ENCODE results near the gene C3orf22.
"Not testable (repeated sequence)": the region's sequence is repeated elsewhere in the genome, so short reads cannot be mapped to it uniquely, and the experiment has no call there.

C3orf22 gene
- total RNA-seq: 0 reads per million in 3 donors

- Histone ChIP-seq H3K9me3 (ENCODE audit: control insufficient read depth, low read length) (no peaks in the 10 kb centered on the region), H3K4me1 (ENCODE audit: control insufficient read depth, insufficient read depth, low read length, poor library complexity, severe bottlenecking) (no peaks in the 10 kb centered on the region), H3K27ac (ENCODE audit: insufficient read depth, low read length, poor library complexity, severe bottlenecking) (no peak within 1 kb of the TSS), H3K36me3 (ENCODE audit: control insufficient read depth, insufficient read depth, low read length) (no peaks in the 10 kb centered on the region), H3K4me3 (ENCODE audit: insufficient read depth, low read depth, low read length, poor library complexity, severe bottlenecking) (no peak within 1 kb of the TSS), H3K27me3 (replicated peaks; ENCODE audit: control insufficient read depth, insufficient read depth, low read length, poor library complexity, severe bottlenecking) (no peaks in the 10 kb centered on the region)
- no peak for DNase-seq
Measured at GRCh38 chr3:126558336-126559071, at the start of gene C3orf22. C3orf22 (minus strand) TSS chr3:126558932; CDS start chr3:126553390, 5,542 bp downstream.

- no peak overlapping the region for H3K4me3 ChIP-seq (ENCODE audit: insufficient read depth, low read depth, low read length, poor library complexity, severe bottlenecking)
- no peaks in the 10 kb centered on the region for H3K4me1 ChIP-seq (ENCODE audit: control insufficient read depth, insufficient read depth, low read length, poor library complexity, severe bottlenecking)
- H3K27ac ChIP-seq (ENCODE audit: insufficient read depth, low read length, poor library complexity, severe bottlenecking): no peak overlapping the region
- no peaks in the 10 kb centered on the region for H3K9me3 ChIP-seq (ENCODE audit: control insufficient read depth, low read length)
- no peaks in the 10 kb centered on the region for H3K36me3 ChIP-seq (ENCODE audit: control insufficient read depth, insufficient read depth, low read length)
- DNase-seq: no peak
- H3K27me3 ChIP-seq (replicated peaks; ENCODE audit: control insufficient read depth, insufficient read depth, low read length, poor library complexity, severe bottlenecking): no peaks in the 10 kb centered on the region
Measured at GRCh38 chr3:126607214-126607908, 48.6 kb upstream of the C3orf22 start.

GRCh38 chr3:126606001-126606400, 47.3 kb upstream of the C3orf22 start:
- no peak for DNase-seq
- H3K4me3 ChIP-seq (ENCODE audit: insufficient read depth, low read depth, low read length, poor library complexity, severe bottlenecking): no peak overlapping the region
- no peaks in the 10 kb centered on the region for H3K9me3 ChIP-seq (ENCODE audit: control insufficient read depth, low read length)
- H3K36me3 ChIP-seq (ENCODE audit: control insufficient read depth, insufficient read depth, low read length): no peaks in the 10 kb centered on the region
- no peaks in the 10 kb centered on the region for H3K4me1 ChIP-seq (ENCODE audit: control insufficient read depth, insufficient read depth, low read length, poor library complexity, severe bottlenecking)
- H3K27me3 ChIP-seq (replicated peaks; ENCODE audit: control insufficient read depth, insufficient read depth, low read length, poor library complexity, severe bottlenecking): no peaks in the 10 kb centered on the region
- H3K27ac ChIP-seq (ENCODE audit: insufficient read depth, low read length, poor library complexity, severe bottlenecking): no peak overlapping the region

GRCh38 chr3:126604691-126605090, 46.0 kb upstream of the C3orf22 start:
- no peak for DNase-seq
- H3K9me3 ChIP-seq (ENCODE audit: control insufficient read depth, low read length): no peaks in the 10 kb centered on the region
- no peaks in the 10 kb centered on the region for H3K36me3 ChIP-seq (ENCODE audit: control insufficient read depth, insufficient read depth, low read length)

GRCh38 chr3:126599101-126599500, 40.4 kb upstream of the C3orf22 start:
- no peak overlapping the region for H3K4me3 ChIP-seq (ENCODE audit: insufficient read depth, low read depth, low read length, poor library complexity, severe bottlenecking)
- no peak overlapping the region for H3K27ac ChIP-seq (ENCODE audit: insufficient read depth, low read length, poor library complexity, severe bottlenecking)
- H3K9me3 ChIP-seq (ENCODE audit: control insufficient read depth, low read length): no peaks in the 10 kb centered on the region
- no peaks in the 10 kb centered on the region for H3K27me3 ChIP-seq (replicated peaks; ENCODE audit: control insufficient read depth, insufficient read depth, low read length, poor library complexity, severe bottlenecking)
- H3K36me3 ChIP-seq (ENCODE audit: control insufficient read depth, insufficient read depth, low read length): no peaks in the 10 kb centered on the region
- DNase-seq: no peak
- H3K4me1 ChIP-seq (ENCODE audit: control insufficient read depth, insufficient read depth, low read length, poor library complexity, severe bottlenecking): no peaks in the 10 kb centered on the region

More at GRCh38 chr3:126604691-126605090, 46.0 kb upstream of the C3orf22 start:
- Histone ChIP-seq H3K27me3 (replicated peaks; ENCODE audit: control insufficient read depth, insufficient read depth, low read length, poor library complexity, severe bottlenecking) (no peaks in the 10 kb centered on the region), H3K27ac (ENCODE audit: insufficient read depth, low read length, poor library complexity, severe bottlenecking) (no peak overlapping the region), H3K4me1 (ENCODE audit: control insufficient read depth, insufficient read depth, low read length, poor library complexity, severe bottlenecking) (no peaks in the 10 kb centered on the region), H3K4me3 (ENCODE audit: insufficient read depth, low read depth, low read length, poor library complexity, severe bottlenecking) (no peak overlapping the region)

GRCh38 chr3:126595479-126595878, 36.7 kb upstream of the C3orf22 start:
- not testable (repeated sequence) for H3K4me3 ChIP-seq (ENCODE audit: insufficient read depth, low read depth, low read length, poor library complexity, severe bottlenecking); DNase-seq; H3K27ac ChIP-seq (ENCODE audit: insufficient read depth, low read length, poor library complexity, severe bottlenecking); H3K9me3 ChIP-seq (ENCODE audit: control insufficient read depth, low read length); H3K27me3 ChIP-seq (replicated peaks; ENCODE audit: control insufficient read depth, insufficient read depth, low read length, poor library complexity, severe bottlenecking); H3K36me3 ChIP-seq (ENCODE audit: control insufficient read depth, insufficient read depth, low read length); H3K4me1 ChIP-seq (ENCODE audit: control insufficient read depth, insufficient read depth, low read length, poor library complexity, severe bottlenecking)

GRCh38 chr3:126591515-126591914, 32.8 kb upstream of the C3orf22 start:
- not testable (repeated sequence) for H3K27me3 ChIP-seq (replicated peaks; ENCODE audit: control insufficient read depth, insufficient read depth, low read length, poor library complexity, severe bottlenecking); H3K9me3 ChIP-seq (ENCODE audit: control insufficient read depth, low read length); H3K36me3 ChIP-seq (ENCODE audit: control insufficient read depth, insufficient read depth, low read length); H3K27ac ChIP-seq (ENCODE audit: insufficient read depth, low read length, poor library complexity, severe bottlenecking); H3K4me1 ChIP-seq (ENCODE audit: control insufficient read depth, insufficient read depth, low read length, poor library complexity, severe bottlenecking); H3K4me3 ChIP-seq (ENCODE audit: insufficient read depth, low read depth, low read length, poor library complexity, severe bottlenecking); DNase-seq

GRCh38 chr3:126582311-126582710, 23.6 kb upstream of the C3orf22 start:
- H3K36me3 ChIP-seq (ENCODE audit: control insufficient read depth, insufficient read depth, low read length): no peaks in the 10 kb centered on the region
- H3K27me3 ChIP-seq (replicated peaks; ENCODE audit: control insufficient read depth, insufficient read depth, low read length, poor library complexity, severe bottlenecking): no peaks in the 10 kb centered on the region
- no peak overlapping the region for H3K4me3 ChIP-seq (ENCODE audit: insufficient read depth, low read depth, low read length, poor library complexity, severe bottlenecking)
- H3K27ac ChIP-seq (ENCODE audit: insufficient read depth, low read length, poor library complexity, severe bottlenecking): no peak overlapping the region
- DNase-seq: no peak
- H3K4me1 ChIP-seq (ENCODE audit: control insufficient read depth, insufficient read depth, low read length, poor library complexity, severe bottlenecking): no peaks in the 10 kb centered on the region
- H3K9me3 ChIP-seq (ENCODE audit: control insufficient read depth, low read length): no peaks in the 10 kb centered on the region

GRCh38 chr3:126581569-126581968, 22.8 kb upstream of the C3orf22 start:
- no peaks in the 10 kb centered on the region for H3K9me3 ChIP-seq (ENCODE audit: control insufficient read depth, low read length)
- H3K27ac ChIP-seq (ENCODE audit: insufficient read depth, low read length, poor library complexity, severe bottlenecking): no peak overlapping the region
- H3K4me3 ChIP-seq (ENCODE audit: insufficient read depth, low read depth, low read length, poor library complexity, severe bottlenecking): no peak overlapping the region
- H3K27me3 ChIP-seq (replicated peaks; ENCODE audit: control insufficient read depth, insufficient read depth, low read length, poor library complexity, severe bottlenecking): no peaks in the 10 kb centered on the region
- H3K4me1 ChIP-seq (ENCODE audit: control insufficient read depth, insufficient read depth, low read length, poor library complexity, severe bottlenecking): no peaks in the 10 kb centered on the region
- no peaks in the 10 kb centered on the region for H3K36me3 ChIP-seq (ENCODE audit: control insufficient read depth, insufficient read depth, low read length)
- no peak for DNase-seq

GRCh38 chr3:126580746-126581145, 22.0 kb upstream of the C3orf22 start:
- Histone ChIP-seq H3K9me3 (ENCODE audit: control insufficient read depth, low read length) (no peaks in the 10 kb centered on the region), H3K27ac (ENCODE audit: insufficient read depth, low read length, poor library complexity, severe bottlenecking) (no peak overlapping the region), H3K27me3 (replicated peaks; ENCODE audit: control insufficient read depth, insufficient read depth, low read length, poor library complexity, severe bottlenecking) (no peaks in the 10 kb centered on the region), H3K36me3 (ENCODE audit: control insufficient read depth, insufficient read depth, low read length) (no peaks in the 10 kb centered on the region), H3K4me1 (ENCODE audit: control insufficient read depth, insufficient read depth, low read length, poor library complexity, severe bottlenecking) (no peaks in the 10 kb centered on the region), H3K4me3 (ENCODE audit: insufficient read depth, low read depth, low read length, poor library complexity, severe bottlenecking) (no peak overlapping the region)
- DNase-seq: no peak
